ENCODE measurements around the gene C1orf141. TPM values are rescaled to one million over a fixed set of nuclear protein-coding genes. Genes with fewer than 3 reads are reported as not detected.

Gene C1orf141
- total and polyA plus RNA-seq, 12 donors: not detected

DNA sequence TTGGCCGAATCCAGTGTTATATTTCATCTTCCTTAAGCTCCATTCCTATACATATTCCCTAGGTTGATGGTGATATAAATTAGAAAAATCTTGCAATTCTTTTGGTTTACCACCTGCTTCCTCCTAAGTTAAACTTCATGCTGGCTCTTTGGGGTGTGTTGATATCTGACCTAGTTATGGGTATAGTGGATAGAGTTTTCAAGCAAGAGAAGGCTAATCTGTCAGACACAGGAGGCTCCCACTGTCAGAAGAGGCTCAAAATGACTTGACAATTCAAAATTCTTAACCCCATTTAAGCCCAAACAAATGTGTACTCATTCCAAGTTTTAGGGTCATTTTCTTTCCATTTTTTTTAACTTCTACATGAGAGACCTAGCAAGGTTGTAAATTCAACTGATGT lies 72.4 kb downstream of the C1orf141 start:
- Histone ChIP-seq H3K27ac (no peak overlapping the region), H3K36me3 (no peaks in the 10 kb centered on the region), H3K27me3 (no peaks in the 10 kb centered on the region), H3K9me3 (peaks cover 0 to 3% (median 0%) of the 10 kb centered on the region in 11 donors), H3K4me1 (no peaks in the 10 kb centered on the region), H3K4me3 (no peak overlapping the region)
- WGBS, 2 donors: 94 to 97% methylated on average over 1 of the region's 1 CpG
- ATAC-seq: no peak
- intact Hi-C loops (cut with DNase I): no loop called here
- TF ChIP-seq CTCF (IDR thresholded peaks at IDR 0.05): no peak
- no peak for DNase-seq

- intact Hi-C loops (cut with DNase I): no loop called here
- TF ChIP-seq CTCF (IDR thresholded peaks at IDR 0.05): no peak
- no peaks in the 10 kb centered on the region for H3K27me3 ChIP-seq
- WGBS, 2 donors: 88 to 89% methylated on average over 2 of the region's 2 CpGs
- no peaks in the 10 kb centered on the region for H3K4me1 ChIP-seq
- ATAC-seq: no peak
- H3K9me3 ChIP-seq: no peaks in the 10 kb centered on the region
- H3K4me3 ChIP-seq: no peak overlapping the region
- H3K27ac ChIP-seq: no peak overlapping the region
- DNase-seq: no peak
- H3K36me3 ChIP-seq: no peaks in the 10 kb centered on the region
Observed at GRCh38 chr1:67061266-67061665, 73.5 kb downstream of the C1orf141 start.

GRCh38 chr1:67060811-67061218 lies 74.0 kb downstream of the C1orf141 start:
- intact Hi-C loops (cut with DNase I): no loop called here
- no peak overlapping the region for H3K27ac ChIP-seq

GRCh38 chr1:67059346-67059745 lies 75.4 kb downstream of the C1orf141 start:
- H3K4me3 ChIP-seq: no peak overlapping the region
- no peaks in the 10 kb centered on the region for H3K9me3 ChIP-seq
- no peaks in the 10 kb centered on the region for H3K36me3 ChIP-seq
- no peak overlapping the region for H3K27ac ChIP-seq
- WGBS, 2 donors: 72 to 85% methylated on average over 1 of the region's 1 CpG
- ATAC-seq (no peak), DNase-seq (no peak)
- peaks cover 0 to 4% (median 0%) of the 10 kb centered on the region in 9 donors for H3K4me1 ChIP-seq
- H3K27me3 ChIP-seq: no peaks in the 10 kb centered on the region
- intact Hi-C loops (cut with DNase I): loop anchor here in 4 of 10 donors (10.0 kb wide), 4 partner anchors 85 to 305 kb away; partner anchors contain the start of genes DNAI4 (in 2 of the 4), MIER1 (in 2 of the 4) and DYNLT5 (in 1 of the 4)
- no peak for TF ChIP-seq CTCF (IDR thresholded peaks at IDR 0.05)

More at GRCh38 chr1:67060811-67061218, 74.0 kb downstream of the C1orf141 start:
- H3K27me3 ChIP-seq: no peaks in the 10 kb centered on the region
- H3K4me1 ChIP-seq: no peaks in the 10 kb centered on the region
- peak in 2 of 8 donors; percentile 57 to 64 for ATAC-seq
- no peak overlapping the region for H3K4me3 ChIP-seq
- 83 to 87% methylated on average over 2 of the region's 2 CpGs for WGBS, 2 donors
- no peaks in the 10 kb centered on the region for H3K9me3 ChIP-seq
- no peaks in the 10 kb centered on the region for H3K36me3 ChIP-seq
- DNase-seq: no peak
- no peak for TF ChIP-seq CTCF (IDR thresholded peaks at IDR 0.05)
